B cell (primary cell): ENCODE data around the gene DOCK4. TPM values are rescaled to one million over a fixed set of nuclear protein-coding genes. Genes with fewer than 3 reads are reported as not detected.

Experiments used
- ATAC-seq: fragments of 200-7000 bp; cut with Tn5 transposase; one replicate; pipeline ENCODE4 v1.10.0; 2021; ENCODE audit warnings: low read depth, mild to moderate bottlenecking, moderate number of reproducible peaks, moderate library complexity
- CTCF ChIA-PET: fragments of 350-600 bp; sonication (Branson Sonifier 250); formaldehyde crosslinking; loops from one replicate; lab custom pipeline; 2021; ENCODE audit warnings: antibody characterized with exemption, inconsistent platforms; lab: Charles Lee
- POLR2A ChIA-PET: fragments of 350-600 bp; sonication (Branson Sonifier 250); formaldehyde crosslinking; loops from one replicate; lab custom pipeline; 2021; ENCODE audit warnings: antibody characterized with exemption; lab: Charles Lee
- DNase-seq: peaks from one replicate; pipeline ENCODE4 v3.0.0; 2013
- H2AFZ ChIP-seq: 2 replicates; pipeline ENCODE4 v1.6.1; 2012; ENCODE audit warnings: mild to moderate bottlenecking, low read depth, low read length; ENCODE audit not compliant: insufficient read depth, poor library complexity, severe bottlenecking
- H3K27ac ChIP-seq, 2 donors: 1 replicate in 1 of 2; 2 replicates in 1 of 2; pipeline ENCODE4 v1.5.1; 2012 to 2013; ENCODE audit warnings: low read length in 2 of 2, mild to moderate bottlenecking in 2 of 2, moderate library complexity in 1 of 2
- H3K27me3 ChIP-seq, 4 experiments: fragments of 200-600 bp in 1 of 4; sonication (generic) in 1 of 4; replicated peaks in 1 of 4; 1 replicate in 2 of 4; 2 replicates in 2 of 4; pipeline versions ENCODE4 v1.6.1 to v1.7.0; 2013 to 2016; ENCODE audit warnings: low read length in 3 of 4, mild to moderate bottlenecking in 2 of 4, mixed read lengths in 1 of 4, moderate library complexity in 1 of 4; ENCODE audit not compliant: insufficient read depth in 4 of 4, control insufficient read depth in 3 of 4; ENCODE audit errors: control extremely low read depth in 1 of 4
- H3K36me3 ChIP-seq, 2 experiments: replicated peaks in 1 of 2; 1 replicate in 1 of 2; 2 replicates in 1 of 2; pipeline versions ENCODE4 v1.6.1 to v1.7.1; 2013; ENCODE audit warnings: low read length in 1 of 2; ENCODE audit not compliant: insufficient read depth in 2 of 2, control insufficient read depth in 1 of 2; ENCODE audit errors: control extremely low read depth in 1 of 2, extremely low read depth in 1 of 2
- H3K4me1 ChIP-seq, 2 donors: fragments of 200-600 bp in 1 of 2; sonication (generic) in 1 of 2; 1 replicate in 1 of 2; 2 replicates in 1 of 2; pipeline versions ENCODE4 v1.5.1 to v1.6.1; 2013 to 2017; ENCODE audit warnings: low read length in 2 of 2; ENCODE audit not compliant: control insufficient read depth in 2 of 2, insufficient read depth in 2 of 2
- H3K4me2 ChIP-seq: replicated peaks from 2 replicates; pipeline ENCODE3; 2012; ENCODE audit warnings: mild to moderate bottlenecking, low read depth, low read length; ENCODE audit not compliant: poor library complexity, severe bottlenecking
- H3K4me3 ChIP-seq, 5 experiments: fragments of 200-600 bp in 1 of 5; sonication (generic) in 1 of 5; 1 replicate in 3 of 5; 2 replicates in 2 of 5; pipeline versions ENCODE4 v1.5.1 to v1.7.0; 2011 to 2016; ENCODE audit warnings: low read length in 4 of 5, mild to moderate bottlenecking in 4 of 5, low read depth in 2 of 5, control low read depth in 1 of 5, moderate library complexity in 1 of 5; ENCODE audit not compliant: insufficient read depth in 1 of 5; ENCODE audit errors: control extremely low read depth in 1 of 5, extremely low read depth in 1 of 5
- H3K79me2 ChIP-seq: fragments of 200-600 bp; sonication (generic); one replicate; pipeline ENCODE4 v1.6.0; 2016; ENCODE audit warnings: low read length; ENCODE audit not compliant: control insufficient read depth, insufficient read depth
- H3K9ac ChIP-seq: fragments of 200-600 bp; sonication (generic); 2 replicates; pipeline ENCODE4 v1.6.1; 2017; ENCODE audit warnings: mild to moderate bottlenecking, low read length, moderate library complexity
- H3K9me3 ChIP-seq, 3 donors: one replicate each; pipeline versions ENCODE4 v1.6.1 to v1.7.1; 2013; ENCODE audit warnings: low read length in 2 of 3; ENCODE audit not compliant: control insufficient read depth in 2 of 3, insufficient read depth in 1 of 3; ENCODE audit errors: control extremely low read depth in 1 of 3
- H4K20me1 ChIP-seq: 2 replicates; pipeline ENCODE4 v1.6.0; 2012; ENCODE audit warnings: mild to moderate bottlenecking, low read length; ENCODE audit not compliant: insufficient read depth, control insufficient read depth, poor library complexity, severe bottlenecking
- H3K27ac Mint-ChIP-seq: one replicate; pipeline ENCODE4 v1.8.0; 2021; ENCODE audit warnings: mixed read lengths
- H3K27me3 Mint-ChIP-seq: one replicate; pipeline ENCODE4 v1.8.0; 2021; ENCODE audit warnings: mixed read lengths
- H3K4me1 Mint-ChIP-seq: one replicate; pipeline ENCODE4 v1.8.0; 2021; ENCODE audit warnings: mixed read lengths
- H3K4me3 Mint-ChIP-seq: one replicate; pipeline ENCODE4 v1.8.0; 2021; ENCODE audit warnings: mixed read lengths
- H3K9me3 Mint-ChIP-seq: one replicate; pipeline ENCODE4 v1.8.0; 2022; ENCODE audit warnings: mixed read lengths; ENCODE audit not compliant: insufficient read depth
- CTCF ChIP-seq: fragments of 200-600 bp; IDR thresholded peaks from one replicate; pipeline ENCODE4 v1.8.0; 2022; ENCODE audit warnings: antibody characterized with exemption, mild to moderate bottlenecking
- EZH2 ChIP-seq: IDR thresholded peaks from 2 replicates; pipeline ENCODE4 v1.6.1; 2012; ENCODE audit warnings: borderline replicate concordance, low read depth, mild to moderate bottlenecking, moderate library complexity, low read length; ENCODE audit not compliant: insufficient read depth, poor library complexity, severe bottlenecking
- WGBS: methylation state at CpG from one replicate; pipeline ENCODE4 v1.1.5; 2013; ENCODE audit warnings: missing lambda C conversion rate; ENCODE audit not compliant: insufficient coverage; 5-methylcytosine and 5-hydroxymethylcytosine counted together
- intact Hi-C: fragments of 100-400 bp; cut with micrococcal nuclease; formaldehyde crosslinking; loops from one replicate; pipeline ENCODE4 v1.10.0; 2022
- polyA plus RNA-seq: library from polyadenylated mRNA; depleted of rRNA; stranded (reverse); fragments of >200 nt; gene quantifications from 2 replicates; pipeline ENCODE4 v1.2.3, GENCODE V29; 2012
- total RNA-seq, 2 donors: library from RNA; stranded (reverse); fragments of 120-200 nt in 1 of 2; gene quantifications; 1 replicate in 1 of 2; 2 replicates in 1 of 2; pipeline versions ENCODE4 v1.2.3 to v1.2.4, GENCODE V29; 2013 to 2022

The DOCK4 gene
- total and polyA plus RNA-seq, 2 donors (not counting 1 experiment from before 2014, with no cell fraction given), result 0.03 to 4.1 TPM

GRCh38 chr7:112101201-112101846 lies 104.9 kb downstream of the DOCK4 start:
- no peak overlapping the region for H2AFZ ChIP-seq
- H3K4me3 ChIP-seq, result no peak overlapping the region
- CTCF ChIA-PET, result no interaction called here
- no peak for TF ChIP-seq CTCF
- TF ChIP-seq EZH2, result no peak
- no peaks in the 10 kb centered on the region for H3K9me3 Mint-ChIP-seq
- no peak overlapping the region for H3K9ac ChIP-seq
- no peaks in the 10 kb centered on the region for H3K9me3 ChIP-seq
- no peak overlapping the region for H3K4me2 ChIP-seq
- WGBS, result 93% methylated on average over 2 of the region's 8 CpGs
- H3K27me3 Mint-ChIP-seq, result peaks cover 5% of the 10 kb centered on the region
- no peaks in the 10 kb centered on the region for H3K36me3 ChIP-seq
- no peak overlapping the region for H3K27ac Mint-ChIP-seq
- H3K4me1 Mint-ChIP-seq, result no peaks in the 10 kb centered on the region
- POLR2A ChIA-PET, result no interaction called here
- H3K4me1 ChIP-seq, result no peaks in the 10 kb centered on the region
- ATAC-seq (no peak), DNase-seq (no peak)
- no peaks in the 10 kb centered on the region for H3K27me3 ChIP-seq
- H3K79me2 ChIP-seq, result no peaks in the 10 kb centered on the region
- H3K27ac ChIP-seq, result no peak overlapping the region
- no peak overlapping the region for H3K4me3 Mint-ChIP-seq
- intact Hi-C loops, result no loop called here
- no peaks in the 10 kb centered on the region for H4K20me1 ChIP-seq

GRCh38 chr7:112097524-112097923 lies 108.7 kb downstream of the DOCK4 start:
- intact Hi-C loops, result no loop called here

More at GRCh38 chr7:112097524-112097923, 108.7 kb downstream of the DOCK4 start:
- ChIA-PET POLR2A (no interaction called here), CTCF (no interaction called here)
- Mint-ChIP-seq H3K4me3 (no peak overlapping the region), H3K4me1 (no peaks in the 10 kb centered on the region), H3K9me3 (no peaks in the 10 kb centered on the region), H3K27ac (no peak overlapping the region), H3K27me3 (no peaks in the 10 kb centered on the region)
- no peaks in the 10 kb centered on the region for H3K9me3 ChIP-seq
- no peak overlapping the region for H3K4me2 ChIP-seq
- no peaks in the 10 kb centered on the region for H3K79me2 ChIP-seq
- H4K20me1 ChIP-seq, result no peaks in the 10 kb centered on the region
- no peak overlapping the region for H3K27ac ChIP-seq
- H3K36me3 ChIP-seq, result no peaks in the 10 kb centered on the region
- H3K4me3 ChIP-seq, result no peak overlapping the region
- H3K27me3 ChIP-seq, result no peaks in the 10 kb centered on the region
- TF ChIP-seq EZH2 (no peak), CTCF (no peak)
- H2AFZ ChIP-seq, result no peak overlapping the region
- ATAC-seq (no peak), DNase-seq (no peak)
- no CpG with 5 or more reads among the region's 1 CpG for WGBS
- no peaks in the 10 kb centered on the region for H3K4me1 ChIP-seq
- no peak overlapping the region for H3K9ac ChIP-seq
